Stimulated activated CD4-positive, alpha-beta T cell treated with anti-CD3 and anti-CD28 coated beads, Interleukin-15, amount 100 ng/mL, for 48 hours (primary cell): Measurements from ENCODE around the gene RAB31.

Experiments used
- DNase-seq, 2 donors: peaks; one replicate each; pipeline ENCODE4 v3.0.0-alpha.2; 2020; ENCODE audit warnings: low read depth in 2 of 2

Gene RAB31

GRCh38 chr18:9863282-9863681 is 155.2 kb downstream of the RAB31 start:
- no peak for DNase-seq

GRCh38 chr18:9865764-9866490 is 157.8 kb downstream of the RAB31 start:
- no peak for DNase-seq

- DNase-seq, result no peak
These were observed 158.5 kb downstream of the RAB31 start for GRCh38 chr18:9866627-9867026.

- no peak for DNase-seq
These were observed 159.0 kb downstream of the RAB31 start for GRCh38 chr18:9867071-9867594.

- DNase-seq, result no peak
These were observed 161.0 kb downstream of the RAB31 start for GRCh38 chr18:9868857-9869714.

- DNase-seq, result no peak
These were observed 161.8 kb downstream of the RAB31 start for GRCh38 chr18:9869715-9870430.

GRCh38 chr18:9870431-9871008 is 162.4 kb downstream of the RAB31 start:
- DNase-seq, result no peak

- no peak for DNase-seq
These were observed 163.2 kb downstream of the RAB31 start for GRCh38 chr18:9871244-9871746.

GRCh38 chr18:9872823-9873222 is 164.7 kb downstream of the RAB31 start:
- DNase-seq, result no peak

GRCh38 chr18:9874728-9875127 is 166.6 kb downstream of the RAB31 start:
- DNase-seq, result no peak

GRCh38 chr18:9876212-9876866 is 168.2 kb downstream of the RAB31 start:
- DNase-seq, result no peak

GRCh38 chr18:9876867-9877654 is 169.0 kb downstream of the RAB31 start:
- peak in 1 of 2 donors; percentile 3 for DNase-seq

- DNase-seq, result no peak
These were observed 169.5 kb downstream of the RAB31 start for GRCh38 chr18:9877655-9878014.

GRCh38 chr18:9878095-9878494 is 170.0 kb downstream of the RAB31 start:
- no peak for DNase-seq

GRCh38 chr18:9878783-9879242 is 170.7 kb downstream of the RAB31 start:
- DNase-seq, result no peak

- DNase-seq, result no peak
These were observed 176.0 kb downstream of the RAB31 start for GRCh38 chr18:9884090-9884489.

GRCh38 chr18:9884532-9885140 is 176.5 kb downstream of the RAB31 start:
- no peak for DNase-seq

GRCh38 chr18:9885170-9886004 is 177.3 kb downstream of the RAB31 start, which contains the start of gene TXNDC2:
Gene TXNDC2, plus strand, starts transcription at chr18:9885973. Its CDS starts 708 bp downstream, at chr18:9886681.
- no peak for DNase-seq

GRCh38 chr18:9886005-9886348 is 177.9 kb downstream of the RAB31 start:
- DNase-seq, result no peak
